ENCODE measurements around the gene POU2F3. TPM values are rescaled to one million over a fixed set of nuclear protein-coding genes. Genes with fewer than 3 reads are reported as not detected.
A peak's percentile ranks its signal among the peaks of the same experiment; 100 is the strongest.

The POU2F3 gene
- total RNA-seq (2021; ENCODE audit: unreplicated experiment) (not detected), Bru-seq, nascent RNA (percentile 10 among the genes with signal in this experiment), BruChase-seq, experiment 1, labeled RNA remaining after a 2-hour chase (percentile 7 among the genes with signal in this experiment), BruChase-seq, experiment 2, labeled RNA remaining after a 6-hour chase (percentile 9 among the genes with signal in this experiment)
- not detected for polyA plus RNA-seq (2012; ENCODE audit: insufficient read length)
- long read RNA-seq: 0 reads

DNA sequence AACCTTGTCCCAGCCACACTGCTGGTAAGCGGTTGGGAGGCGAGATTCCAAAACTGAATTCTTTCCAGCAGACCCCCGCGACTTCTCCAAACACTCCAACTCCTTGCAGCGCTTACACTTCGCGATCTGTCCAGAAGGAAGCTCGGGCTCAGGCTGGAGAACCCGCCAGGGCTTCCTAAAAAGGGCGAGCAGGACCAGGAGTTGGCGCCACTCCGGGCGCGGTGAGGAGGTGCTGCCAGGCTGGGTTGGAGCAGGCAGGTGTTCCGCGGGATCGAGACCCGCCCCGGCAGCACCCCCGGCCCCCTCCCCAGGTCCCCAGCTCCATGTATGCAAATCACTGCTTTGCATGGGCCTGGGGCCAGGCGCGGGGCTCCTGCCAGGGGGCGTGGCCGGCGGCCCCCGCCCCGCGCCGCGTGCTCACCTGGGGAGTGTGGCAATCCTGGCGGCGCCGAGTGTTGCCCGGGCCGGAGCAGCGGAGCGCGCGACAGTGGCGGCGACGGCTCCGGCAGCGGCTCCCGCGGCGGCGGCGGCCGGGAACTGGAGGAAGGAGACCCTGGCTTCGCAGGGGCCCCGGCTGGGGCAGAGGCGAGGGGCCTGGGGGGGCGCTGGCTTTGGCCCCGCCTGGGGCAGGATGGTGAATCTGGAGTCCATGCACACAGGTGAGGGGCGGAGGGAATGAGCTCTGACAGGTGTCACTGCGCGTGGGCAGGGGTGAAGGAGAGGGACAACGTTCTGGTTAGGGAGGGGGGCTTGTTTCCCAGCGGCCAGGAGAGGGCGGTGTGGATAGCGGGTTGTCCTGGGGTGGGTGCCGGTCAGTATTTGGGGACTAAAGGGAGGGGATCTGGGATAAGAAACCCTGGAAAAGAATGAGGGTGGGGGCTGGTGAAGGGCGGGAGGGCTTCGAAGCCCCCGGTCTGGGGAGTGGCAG is at the start of gene POU2F3:
Gene POU2F3, plus strand, starts transcription at position 428 of the 928 bp plus-strand sequence. Its CDS starts 204 bp downstream, at position 632.
- no peak within 1 kb of the TSS for H3K4me3 ChIP-seq (ENCODE audit: low read depth in 2 of 2, low read length in 2 of 2)
- H3K9me3 ChIP-seq (ENCODE audit: control insufficient read depth, insufficient read depth, low read depth, low read length): no peaks in the 10 kb centered on the region
- no peak for ATAC-seq
- H3K4me1 ChIP-seq (ENCODE audit: control insufficient read depth, insufficient read depth, low read length): peaks cover 4% of the 10 kb centered on the region; the same call in 1 of the 2 replicates
- no peaks in the 10 kb centered on the region for H3K36me3 ChIP-seq (ENCODE audit: control insufficient read depth, insufficient read depth, low read length)
- BruUV-seq (replicated peaks): no TSS peak
- POLR2A ChIA-PET: interaction anchor here (0.7 kb wide), 1 partner anchor 41 kb away, joined by 6 read pairs; no protein-coding TSS in a partner anchor
- H3K27ac ChIP-seq (ENCODE audit: low read length): no peak within 1 kb of the TSS
- TF ChIP-seq, protein P1, sequence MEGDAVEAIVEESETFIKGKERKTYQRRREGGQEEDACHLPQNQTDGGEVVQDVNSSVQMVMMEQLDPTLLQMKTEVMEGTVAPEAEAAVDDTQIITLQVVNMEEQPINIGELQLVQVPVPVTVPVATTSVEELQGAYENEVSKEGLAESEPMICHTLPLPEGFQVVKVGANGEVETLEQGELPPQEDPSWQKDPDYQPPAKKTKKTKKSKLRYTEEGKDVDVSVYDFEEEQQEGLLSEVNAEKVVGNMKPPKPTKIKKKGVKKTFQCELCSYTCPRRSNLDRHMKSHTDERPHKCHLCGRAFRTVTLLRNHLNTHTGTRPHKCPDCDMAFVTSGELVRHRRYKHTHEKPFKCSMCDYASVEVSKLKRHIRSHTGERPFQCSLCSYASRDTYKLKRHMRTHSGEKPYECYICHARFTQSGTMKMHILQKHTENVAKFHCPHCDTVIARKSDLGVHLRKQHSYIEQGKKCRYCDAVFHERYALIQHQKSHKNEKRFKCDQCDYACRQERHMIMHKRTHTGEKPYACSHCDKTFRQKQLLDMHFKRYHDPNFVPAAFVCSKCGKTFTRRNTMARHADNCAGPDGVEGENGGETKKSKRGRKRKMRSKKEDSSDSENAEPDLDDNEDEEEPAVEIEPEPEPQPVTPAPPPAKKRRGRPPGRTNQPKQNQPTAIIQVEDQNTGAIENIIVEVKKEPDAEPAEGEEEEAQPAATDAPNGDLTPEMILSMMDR (IDR thresholded peaks at IDR 0.05): peak; percentile 60; the same call in 1 of the 2 replicates
- no peak for TF ChIP-seq TCF7L2 (IDR thresholded peaks at IDR 0.05; ENCODE audit: low read depth, low read length)
- intact Hi-C loops (cut with micrococcal nuclease; ENCODE audit: unreplicated experiment) (no loop called here), in situ Hi-C loops (cut with HindIII; ENCODE audit: low pct_unique_long_range_greater_than_20kb, low sequenced_read_pairs) (no loop called here)
- H3K27me3 ChIP-seq (ENCODE audit: control insufficient read depth, insufficient read depth, low read length): peaks cover 21% of the 10 kb centered on the region
- CTCF ChIA-PET: interaction anchor here (0.9 to 1.3 kb wide), 3 partner anchors 48 to 63 kb away, joined by 3 to 6 read pairs (median 5); no protein-coding TSS in a partner anchor
- no peak for DNase-seq (ENCODE audit: low read depth, low spot score)

DNA sequence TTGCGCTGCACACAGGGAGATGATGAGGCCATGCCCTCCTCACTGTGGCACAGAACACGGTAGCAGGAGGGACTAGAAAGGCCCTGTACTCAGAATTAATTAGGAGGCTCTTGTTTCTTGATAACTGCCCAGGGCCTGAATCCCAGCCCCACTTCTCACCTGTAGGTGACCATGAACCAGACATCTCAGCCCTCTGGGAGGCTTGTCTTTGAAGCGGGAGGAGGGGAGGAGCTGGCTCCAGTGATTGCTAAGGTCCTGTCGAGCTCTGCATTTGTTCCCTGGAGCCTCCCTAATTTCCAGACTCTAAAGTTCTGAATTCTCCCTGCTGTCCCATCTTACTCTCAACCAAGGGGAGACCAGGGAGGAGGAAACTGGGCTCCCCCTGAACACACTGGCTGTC is 48.9 kb upstream of the POU2F3 start:
- ChIA-PET CTCF (no interaction called here), POLR2A (no interaction called here)
- Histone ChIP-seq H3K9me3 (ENCODE audit: control insufficient read depth, insufficient read depth, low read depth, low read length) (no peaks in the 10 kb centered on the region), H3K36me3 (ENCODE audit: control insufficient read depth, insufficient read depth, low read length) (no peaks in the 10 kb centered on the region), H3K27me3 (ENCODE audit: control insufficient read depth, insufficient read depth, low read length) (no peaks in the 10 kb centered on the region), H3K27ac (ENCODE audit: low read length) (no peak overlapping the region), H3K4me3 (ENCODE audit: low read depth in 2 of 2, low read length in 2 of 2) (no peak overlapping the region), H3K4me1 (ENCODE audit: control insufficient read depth, insufficient read depth, low read length) (no peaks in the 10 kb centered on the region)
- BruUV-seq (replicated peaks): no TSS peak
- intact Hi-C loops (cut with micrococcal nuclease; ENCODE audit: unreplicated experiment): no loop called here
- in situ Hi-C loops (cut with HindIII; ENCODE audit: low pct_unique_long_range_greater_than_20kb, low sequenced_read_pairs): no loop called here
- DNase-seq (ENCODE audit: low read depth, low spot score) (no peak), ATAC-seq (no peak)
- no peak for TF ChIP-seq SIN3A (IDR thresholded peaks at IDR 0.05; ENCODE audit: borderline replicate concordance, insufficient read depth, low read depth, low read length)
- TF ChIP-seq, protein P1 (IDR thresholded peaks at IDR 0.05): no peak
- no peak for TF ChIP-seq TCF7L2 (IDR thresholded peaks at IDR 0.05; ENCODE audit: low read depth, low read length)
- no peak for TF ChIP-seq POLR2AphosphoS5 (IDR thresholded peaks at IDR 0.05; ENCODE audit: low read depth, low read length)
- TF ChIP-seq, protein P2, sequence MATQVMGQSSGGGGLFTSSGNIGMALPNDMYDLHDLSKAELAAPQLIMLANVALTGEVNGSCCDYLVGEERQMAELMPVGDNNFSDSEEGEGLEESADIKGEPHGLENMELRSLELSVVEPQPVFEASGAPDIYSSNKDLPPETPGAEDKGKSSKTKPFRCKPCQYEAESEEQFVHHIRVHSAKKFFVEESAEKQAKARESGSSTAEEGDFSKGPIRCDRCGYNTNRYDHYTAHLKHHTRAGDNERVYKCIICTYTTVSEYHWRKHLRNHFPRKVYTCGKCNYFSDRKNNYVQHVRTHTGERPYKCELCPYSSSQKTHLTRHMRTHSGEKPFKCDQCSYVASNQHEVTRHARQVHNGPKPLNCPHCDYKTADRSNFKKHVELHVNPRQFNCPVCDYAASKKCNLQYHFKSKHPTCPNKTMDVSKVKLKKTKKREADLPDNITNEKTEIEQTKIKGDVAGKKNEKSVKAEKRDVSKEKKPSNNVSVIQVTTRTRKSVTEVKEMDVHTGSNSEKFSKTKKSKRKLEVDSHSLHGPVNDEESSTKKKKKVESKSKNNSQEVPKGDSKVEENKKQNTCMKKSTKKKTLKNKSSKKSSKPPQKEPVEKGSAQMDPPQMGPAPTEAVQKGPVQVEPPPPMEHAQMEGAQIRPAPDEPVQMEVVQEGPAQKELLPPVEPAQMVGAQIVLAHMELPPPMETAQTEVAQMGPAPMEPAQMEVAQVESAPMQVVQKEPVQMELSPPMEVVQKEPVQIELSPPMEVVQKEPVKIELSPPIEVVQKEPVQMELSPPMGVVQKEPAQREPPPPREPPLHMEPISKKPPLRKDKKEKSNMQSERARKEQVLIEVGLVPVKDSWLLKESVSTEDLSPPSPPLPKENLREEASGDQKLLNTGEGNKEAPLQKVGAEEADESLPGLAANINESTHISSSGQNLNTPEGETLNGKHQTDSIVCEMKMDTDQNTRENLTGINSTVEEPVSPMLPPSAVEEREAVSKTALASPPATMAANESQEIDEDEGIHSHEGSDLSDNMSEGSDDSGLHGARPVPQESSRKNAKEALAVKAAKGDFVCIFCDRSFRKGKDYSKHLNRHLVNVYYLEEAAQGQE (IDR thresholded peaks at IDR 0.05; ENCODE audit: insufficient read depth in 1 of 2, low read depth in 2 of 2, low read length in 1 of 2): no peak
